HG02852 (cell line): ENCODE results near the gene RGS9.
A peak's percentile ranks its signal among the peaks of the same experiment; 100 is the strongest.
"Not testable (repeated sequence)": the region's sequence is repeated elsewhere in the genome, so short reads cannot be mapped to it uniquely, and the experiment has no call there.

ENCODE experiments used
- ATAC-seq: cut with Tn5 transposase; IDR thresholded peaks from one replicate; pipeline ENCODE4 v1.9.1; 2021; ENCODE audit warnings: mild to moderate bottlenecking, moderate library complexity; ENCODE audit not compliant: unreplicated experiment

The RGS9 gene

DNA sequence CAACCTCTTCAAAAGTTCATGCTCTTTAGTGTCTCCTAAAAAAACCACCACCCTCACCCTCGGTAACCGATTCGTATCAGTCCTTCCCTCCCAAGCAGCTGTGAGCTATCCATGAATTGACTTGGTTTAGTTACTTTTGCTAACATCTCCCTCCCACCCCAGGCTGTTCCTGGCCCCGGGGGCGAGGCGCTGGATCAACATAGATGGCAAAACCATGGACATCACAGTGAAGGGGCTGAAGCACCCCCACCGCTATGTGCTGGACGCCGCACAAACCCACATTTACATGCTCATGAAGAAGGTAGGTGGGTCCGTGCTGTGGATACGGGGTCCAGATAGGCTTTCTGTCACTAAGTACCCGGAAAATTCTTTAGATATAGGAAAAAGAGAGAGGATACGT lies 66.8 kb downstream of the RGS9 start:
- ATAC-seq: no peak

DNA sequence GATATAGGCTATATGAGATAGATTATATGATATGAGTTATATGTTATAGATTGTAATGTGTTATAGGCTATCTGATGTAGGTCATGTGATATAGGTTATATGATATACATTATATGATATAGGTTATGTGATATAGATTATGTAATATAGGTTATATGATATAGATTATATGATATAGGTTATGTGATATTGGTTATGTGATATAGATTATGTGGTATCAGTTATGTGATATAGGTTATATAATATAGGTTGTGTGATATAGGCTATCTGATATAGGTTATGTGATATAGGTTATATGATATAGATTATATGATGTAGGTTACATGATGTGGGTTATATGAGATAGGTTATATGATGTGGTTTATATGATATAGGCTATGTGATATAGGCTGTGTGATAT lies 68.5 kb downstream of the RGS9 start:
- ATAC-seq: no peak

DNA sequence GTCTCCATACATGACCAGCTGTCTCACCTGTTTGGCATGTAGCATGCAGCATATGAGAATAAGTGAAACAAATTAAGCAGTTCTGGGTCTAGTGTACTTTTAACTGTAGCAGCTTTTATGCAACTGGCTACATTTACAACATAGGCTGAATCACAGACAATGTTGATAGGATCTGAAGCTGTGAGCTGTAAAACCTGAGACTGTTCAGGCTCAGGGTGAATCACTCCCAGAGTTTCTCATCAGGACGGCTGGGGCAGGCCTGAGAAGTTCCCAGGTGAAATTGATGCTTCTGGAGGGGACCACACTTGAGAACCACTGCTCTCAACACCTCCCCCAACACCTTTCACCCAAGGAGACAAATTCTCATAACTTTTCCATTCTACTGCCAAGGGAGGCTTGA lies 70.3 kb downstream of the RGS9 start:
- ATAC-seq: not testable (repeated sequence)

DNA sequence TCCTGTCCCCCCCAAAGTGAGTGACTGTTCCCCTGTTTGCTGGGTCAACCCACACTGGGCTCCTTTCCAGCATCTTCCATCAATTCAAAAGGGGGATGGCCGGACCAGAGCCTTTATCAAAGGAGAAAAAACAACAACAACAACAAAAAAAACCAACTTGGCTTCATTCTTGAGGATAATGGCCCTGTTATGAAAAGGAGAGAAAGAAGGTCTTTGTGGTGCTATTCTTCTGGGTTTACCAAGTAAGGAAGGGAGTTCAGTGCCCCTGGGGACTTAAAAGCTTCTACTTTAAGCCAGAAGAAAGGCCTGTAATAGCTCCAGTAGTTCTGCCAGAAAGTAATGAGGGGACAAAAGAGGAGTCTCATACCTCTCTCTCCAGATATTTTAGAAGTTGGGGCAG lies 71.5 kb downstream of the RGS9 start:
- no peak for ATAC-seq

DNA sequence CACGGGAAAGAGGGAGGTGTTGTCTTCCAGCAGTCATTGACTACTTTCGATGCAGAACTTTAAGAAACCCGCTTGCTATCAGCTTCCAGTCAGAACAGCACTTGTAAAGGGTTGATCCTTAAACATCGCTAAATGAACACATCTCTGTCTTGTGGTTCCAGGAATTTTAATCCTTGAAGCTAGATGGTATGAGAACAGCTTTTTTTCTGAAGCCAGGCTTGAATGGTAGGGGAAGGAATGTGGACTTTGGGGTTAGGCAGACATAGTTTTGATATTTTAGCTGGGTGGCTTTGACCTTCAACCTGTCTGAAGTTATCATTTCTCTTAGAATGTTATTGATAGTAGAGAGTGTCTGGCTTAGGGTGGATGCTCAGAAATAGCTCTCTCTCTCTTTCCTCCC lies 81.1 kb downstream of the RGS9 start:
- ATAC-seq: no peak

DNA sequence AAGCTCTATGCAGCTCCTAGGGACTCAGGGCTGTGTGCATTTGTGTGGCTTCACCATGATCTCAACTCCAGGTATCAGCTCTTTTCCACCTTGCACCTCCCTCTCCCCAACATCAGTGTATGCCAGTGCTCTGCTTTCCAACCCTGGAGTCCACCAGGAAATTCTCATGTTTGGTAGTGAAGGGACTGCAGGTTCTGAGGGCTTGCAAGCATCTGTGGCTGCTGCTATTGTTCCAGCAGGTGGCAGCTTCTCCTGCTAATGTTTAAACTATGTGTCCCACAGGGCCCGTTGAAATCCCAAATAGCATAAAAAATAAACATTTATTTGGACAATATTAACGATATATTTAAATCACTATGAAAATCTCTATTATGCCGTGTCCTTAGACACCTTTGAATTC lies 82.0 kb downstream of the RGS9 start:
- no peak for ATAC-seq

DNA sequence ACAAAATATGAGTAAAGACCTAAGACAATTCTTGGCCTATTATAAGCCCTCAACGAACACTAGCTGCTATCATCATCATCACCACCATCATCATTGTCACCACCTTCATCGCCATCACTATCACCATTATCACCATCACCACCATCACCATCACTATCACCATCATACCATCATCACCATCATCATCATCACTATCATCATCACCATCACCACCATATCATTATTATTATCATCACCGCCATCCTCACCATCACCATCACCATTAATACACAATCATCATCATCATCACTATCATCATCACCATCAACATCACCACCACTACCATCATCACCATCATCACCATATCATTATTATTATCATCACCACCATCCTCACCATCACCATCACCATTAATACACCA lies 82.5 kb downstream of the RGS9 start:
- no peak for ATAC-seq

DNA sequence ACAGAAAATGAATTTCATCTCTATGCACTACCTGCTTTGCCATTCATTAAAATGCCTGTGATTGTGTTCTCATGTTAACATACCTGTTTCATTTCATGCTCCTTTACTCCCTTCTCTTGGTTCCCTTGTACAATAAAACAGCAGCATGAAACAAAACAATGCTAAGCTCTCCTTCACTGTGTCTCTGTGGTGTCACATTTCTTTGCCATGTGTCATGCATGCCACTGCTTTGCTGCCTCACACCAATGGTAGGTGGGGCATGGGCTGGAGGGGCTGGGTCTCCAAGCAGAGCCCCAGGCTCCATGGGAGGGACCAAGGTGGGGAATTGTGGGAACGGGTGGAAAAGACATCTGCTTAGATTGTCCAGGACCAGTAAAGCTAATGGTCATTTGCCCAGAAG lies 83.6 kb downstream of the RGS9 start:
- ATAC-seq: no peak

DNA sequence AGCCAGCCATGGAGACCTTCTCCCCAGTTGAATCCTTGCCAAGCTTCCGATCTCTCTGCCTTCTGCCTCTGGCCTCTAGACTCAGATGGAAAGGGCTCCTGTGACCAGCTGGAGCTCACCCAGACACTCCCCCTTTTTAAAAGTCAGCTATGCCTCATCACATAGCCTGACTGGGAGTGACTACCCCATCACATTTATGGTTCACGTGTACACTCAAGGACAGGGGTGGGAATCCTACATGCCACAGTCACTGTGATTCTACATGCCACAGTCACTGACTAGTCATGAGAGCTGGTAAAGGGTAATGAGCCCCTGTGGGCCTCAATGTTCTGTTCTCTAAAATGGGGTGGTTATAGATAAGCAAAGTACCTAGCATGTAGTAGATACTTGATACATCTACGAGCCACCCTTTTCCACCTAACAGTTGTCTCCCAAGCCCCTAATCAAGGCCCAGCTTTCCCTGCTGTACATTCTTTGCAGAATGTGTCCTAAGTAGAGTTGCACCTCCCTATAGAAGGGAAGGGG lies 85.1 kb downstream of the RGS9 start:
- no peak for ATAC-seq

DNA sequence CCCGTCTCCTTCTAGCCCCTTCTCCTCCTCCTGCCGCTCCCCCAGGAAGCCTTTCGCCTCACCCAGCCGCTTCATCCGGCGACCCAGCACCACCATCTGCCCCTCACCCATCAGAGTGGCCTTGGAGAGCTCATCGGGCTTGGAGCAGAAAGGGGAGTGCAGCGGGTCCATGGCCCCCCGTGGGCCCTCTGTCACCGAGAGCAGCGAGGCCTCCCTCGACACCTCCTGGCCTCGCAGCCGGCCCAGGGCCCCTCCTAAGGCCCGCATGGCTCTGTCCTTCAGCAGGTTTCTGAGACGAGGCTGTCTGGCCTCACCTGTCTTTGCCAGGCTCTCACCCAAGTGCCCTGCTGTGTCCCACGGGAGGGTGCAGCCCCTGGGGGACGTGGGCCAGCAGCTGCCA lies 87.9 kb downstream of the RGS9 start:
- ATAC-seq: no peak

DNA sequence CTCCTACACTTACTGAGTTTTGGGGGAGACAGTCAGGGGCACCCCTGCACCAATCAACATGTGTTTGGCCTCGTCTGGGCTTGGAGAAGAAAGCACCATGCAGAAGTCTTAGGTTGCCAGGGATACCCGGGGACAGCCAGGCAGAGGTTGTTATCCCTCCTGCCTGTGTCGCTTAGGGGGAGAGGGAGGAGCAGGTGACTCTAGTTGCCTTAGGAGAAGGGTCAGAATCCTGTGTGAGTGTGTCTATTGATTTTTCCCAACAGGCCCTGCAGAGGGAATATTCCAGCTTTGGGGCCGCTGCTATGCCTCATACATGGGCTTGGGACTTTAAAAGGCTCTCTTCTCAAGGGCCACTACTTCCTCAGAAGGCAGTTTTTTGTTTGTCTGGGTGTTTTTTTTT lies 89.1 kb downstream of the RGS9 start:
- ATAC-seq: no peak

DNA sequence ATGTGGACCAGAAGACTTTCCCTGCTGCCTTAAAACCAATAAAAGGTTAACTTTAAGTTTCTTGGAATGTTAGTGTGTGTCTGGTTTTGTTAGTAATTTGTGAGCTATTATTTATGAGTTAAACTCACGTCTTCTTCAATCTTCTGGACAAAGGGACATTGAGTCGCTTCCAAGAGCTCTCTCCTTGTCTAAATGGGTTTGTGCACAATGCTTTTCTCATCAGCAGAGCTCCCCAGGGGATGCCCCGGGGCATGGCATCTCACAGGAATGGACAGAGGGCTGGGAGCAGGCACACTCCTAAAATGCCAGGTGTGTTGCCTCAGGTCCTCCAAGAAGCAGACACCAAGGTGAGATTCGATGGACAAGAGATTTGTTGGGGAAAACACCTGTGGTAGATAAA lies 90.5 kb downstream of the RGS9 start:
- ATAC-seq: no peak

DNA sequence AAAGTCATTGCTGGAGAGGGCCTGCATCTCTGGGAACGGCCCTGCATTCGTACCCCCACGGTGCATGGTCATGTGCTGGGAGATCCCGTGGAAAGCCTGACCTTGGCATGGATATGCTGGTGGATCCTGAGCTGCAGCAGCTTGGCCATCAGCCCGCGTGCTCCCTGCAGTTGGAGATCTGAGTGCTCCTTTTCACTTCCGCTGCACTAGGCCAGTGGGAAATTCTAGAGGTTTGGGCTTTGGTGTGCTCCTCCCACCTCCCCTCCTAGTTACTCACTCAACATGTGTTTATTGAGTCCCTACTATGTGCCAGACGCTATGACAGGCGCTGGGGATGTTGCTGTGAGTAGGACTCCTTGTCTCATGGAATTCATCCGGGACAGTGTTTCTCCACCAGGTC lies 91.1 kb downstream of the RGS9 start:
- ATAC-seq: no peak

DNA sequence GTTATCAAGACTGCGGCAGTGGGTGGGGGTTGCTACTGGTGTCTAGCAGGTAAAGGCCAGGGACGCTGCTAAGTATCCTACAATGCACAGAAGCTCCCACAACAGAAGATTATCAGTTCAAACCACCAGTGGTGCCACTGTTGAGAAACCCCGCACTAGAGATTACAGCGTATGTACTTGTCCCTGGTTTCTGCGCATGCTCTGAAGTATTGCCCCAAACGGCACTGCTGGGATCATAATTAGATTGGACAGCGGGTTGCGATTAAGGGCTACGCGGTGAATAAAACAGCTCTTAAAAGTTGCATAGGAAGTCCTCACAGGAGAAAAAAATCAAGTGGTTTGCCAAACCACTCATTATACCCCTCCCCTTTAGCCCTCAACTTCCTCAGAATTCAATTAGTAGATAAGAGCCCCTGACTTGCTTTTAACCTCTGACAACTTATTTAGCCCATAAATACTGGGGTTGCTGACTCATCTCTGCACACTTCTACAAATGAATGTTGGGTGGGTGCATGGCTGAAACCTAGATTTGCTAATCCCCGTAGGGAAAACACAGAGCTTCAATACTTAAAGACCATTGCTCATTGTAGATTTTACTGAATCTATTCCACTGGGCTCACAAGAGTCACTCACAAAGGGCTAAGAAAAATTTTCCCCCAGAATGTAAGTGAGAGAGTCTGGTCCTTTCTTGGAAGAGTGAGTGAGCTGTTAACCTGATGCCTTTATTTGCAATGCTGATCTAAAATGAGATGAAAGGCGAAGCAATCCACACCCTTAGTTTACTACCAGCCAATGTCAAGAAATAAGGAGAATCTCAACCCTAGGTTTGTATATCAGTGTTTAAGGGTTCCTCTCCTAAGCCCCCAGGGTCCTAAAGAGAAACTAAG lies 91.8 kb downstream of the RGS9 start:
- no peak for ATAC-seq

DNA sequence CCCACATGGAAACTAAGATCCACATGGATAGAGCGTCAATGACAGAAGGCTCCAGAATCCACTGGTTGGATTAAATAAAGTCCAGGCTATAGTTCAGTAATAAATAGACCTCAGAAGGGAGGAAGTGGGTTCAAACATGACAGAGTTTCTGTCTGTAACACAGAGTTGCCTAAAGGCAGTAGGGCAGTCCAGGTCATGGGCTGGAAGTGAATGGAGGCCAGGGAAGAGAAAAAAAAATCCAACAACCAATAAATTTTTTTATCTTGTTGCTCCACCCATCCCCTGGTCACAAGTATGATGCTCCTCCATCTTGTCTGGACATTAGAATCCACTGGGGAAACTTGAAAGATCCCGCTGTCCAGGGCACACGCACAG lies 92.4 kb downstream of the RGS9 start:
- no peak for ATAC-seq

DNA sequence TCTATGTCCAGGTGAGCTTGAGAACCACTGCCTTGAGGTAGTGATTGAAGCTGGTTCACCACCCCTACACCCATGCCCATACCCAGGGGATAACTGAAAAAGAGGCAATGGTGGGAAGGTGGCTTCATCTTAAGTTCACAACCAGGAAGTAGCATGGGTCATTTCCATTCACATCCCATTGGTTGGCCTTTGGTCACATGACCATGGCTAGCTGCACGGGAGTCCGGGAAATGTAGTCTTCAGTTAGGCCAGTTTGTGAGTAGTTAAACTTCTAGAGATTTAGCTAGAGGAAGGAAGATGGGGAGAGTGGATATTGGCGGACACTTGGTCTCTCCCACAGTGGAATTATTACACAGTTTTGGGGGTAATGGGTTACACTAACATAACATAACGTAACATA lies 92.9 kb downstream of the RGS9 start:
- ATAC-seq: no peak

DNA sequence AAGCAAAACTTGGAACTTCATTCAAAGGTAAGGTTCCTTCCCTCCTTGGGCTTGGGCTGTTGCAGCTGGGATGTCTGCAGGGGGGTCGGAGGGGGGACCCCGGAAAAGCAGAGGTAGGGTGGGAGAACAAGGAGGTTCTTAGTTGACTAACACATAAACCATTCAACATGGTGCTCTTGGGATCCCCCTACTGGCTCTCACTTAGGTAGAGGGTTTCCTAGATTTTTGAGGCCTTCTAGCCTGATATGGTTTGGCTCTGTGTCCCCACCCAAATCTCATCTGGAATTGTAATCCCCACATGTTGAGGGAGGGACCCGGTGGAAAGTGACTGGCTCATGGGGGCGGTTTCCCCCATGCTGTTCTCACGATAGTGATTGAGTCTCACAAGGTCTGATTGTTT lies 93.9 kb downstream of the RGS9 start:
- ATAC-seq: no peak

DNA sequence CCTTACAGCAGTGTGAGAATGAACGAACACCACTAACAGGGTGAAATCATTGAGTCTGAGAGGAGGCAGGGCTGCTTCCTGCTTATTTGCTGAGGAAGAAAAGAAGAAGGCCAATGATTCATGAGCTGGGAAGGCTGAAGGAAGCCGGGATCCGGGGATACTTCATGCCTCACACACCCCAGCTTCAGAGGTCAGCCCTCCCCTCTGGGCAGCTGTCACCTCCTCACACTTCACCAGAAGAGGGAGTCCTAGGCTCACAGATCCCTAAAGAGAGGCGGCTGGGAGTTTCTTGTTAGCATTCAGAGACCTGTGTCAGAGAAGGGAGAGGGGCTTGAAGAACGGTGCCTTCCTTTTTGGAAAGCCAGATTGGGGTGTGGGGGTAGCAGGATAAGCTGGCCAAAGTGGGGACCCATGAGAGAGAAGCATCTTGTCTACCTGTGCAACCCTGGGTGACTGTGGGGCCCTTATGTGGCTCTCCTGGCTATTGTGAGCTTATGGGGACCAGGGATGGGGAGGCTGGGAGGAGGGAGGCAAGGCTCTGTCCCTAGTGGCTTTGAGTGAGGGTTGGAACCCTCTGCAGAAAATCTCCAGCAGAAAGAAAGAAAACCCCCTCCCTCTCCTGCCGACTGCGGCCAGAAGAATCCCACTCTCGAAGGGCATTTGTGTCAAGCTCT lies 94.6 kb downstream of the RGS9 start:
- ATAC-seq: peak; percentile 47

DNA sequence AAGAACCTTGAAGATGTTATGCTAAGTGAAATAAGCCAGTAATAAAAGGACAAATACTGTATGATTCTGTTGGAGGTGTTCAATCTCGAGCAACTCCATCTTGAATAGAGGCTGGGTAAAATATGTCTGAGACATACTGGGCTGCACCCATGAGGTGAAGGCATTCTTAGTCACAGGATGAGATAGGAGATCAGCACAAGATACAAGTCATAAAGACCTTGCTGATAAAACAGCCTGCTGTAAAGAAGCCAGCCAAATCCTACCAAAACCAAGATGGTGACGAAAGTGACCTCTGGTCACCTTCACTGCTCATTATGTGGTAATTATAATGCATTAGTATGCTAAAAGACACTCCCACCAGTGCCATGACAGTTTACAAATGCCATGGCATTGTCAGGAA lies 98.1 kb downstream of the RGS9 start:
- no peak for ATAC-seq

DNA sequence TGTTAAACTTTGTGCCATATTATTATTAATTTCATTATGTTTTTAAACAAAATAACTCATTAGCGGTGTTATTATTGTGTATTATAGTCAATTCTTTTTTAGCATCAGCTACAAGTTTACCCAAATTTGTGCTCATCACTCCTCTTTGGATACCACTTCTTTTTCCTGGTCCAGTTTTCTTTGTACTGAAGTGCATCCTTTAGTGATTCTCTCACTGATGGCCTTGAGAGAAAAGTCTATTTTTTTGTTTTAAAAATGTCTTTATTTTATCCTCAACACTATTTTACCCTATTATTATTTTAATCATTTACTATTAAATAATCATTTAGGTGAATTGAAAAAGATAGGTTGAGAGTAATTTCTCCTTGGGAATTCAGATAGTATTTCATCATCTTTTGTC lies 99.2 kb downstream of the RGS9 start:
- no peak for ATAC-seq

DNA sequence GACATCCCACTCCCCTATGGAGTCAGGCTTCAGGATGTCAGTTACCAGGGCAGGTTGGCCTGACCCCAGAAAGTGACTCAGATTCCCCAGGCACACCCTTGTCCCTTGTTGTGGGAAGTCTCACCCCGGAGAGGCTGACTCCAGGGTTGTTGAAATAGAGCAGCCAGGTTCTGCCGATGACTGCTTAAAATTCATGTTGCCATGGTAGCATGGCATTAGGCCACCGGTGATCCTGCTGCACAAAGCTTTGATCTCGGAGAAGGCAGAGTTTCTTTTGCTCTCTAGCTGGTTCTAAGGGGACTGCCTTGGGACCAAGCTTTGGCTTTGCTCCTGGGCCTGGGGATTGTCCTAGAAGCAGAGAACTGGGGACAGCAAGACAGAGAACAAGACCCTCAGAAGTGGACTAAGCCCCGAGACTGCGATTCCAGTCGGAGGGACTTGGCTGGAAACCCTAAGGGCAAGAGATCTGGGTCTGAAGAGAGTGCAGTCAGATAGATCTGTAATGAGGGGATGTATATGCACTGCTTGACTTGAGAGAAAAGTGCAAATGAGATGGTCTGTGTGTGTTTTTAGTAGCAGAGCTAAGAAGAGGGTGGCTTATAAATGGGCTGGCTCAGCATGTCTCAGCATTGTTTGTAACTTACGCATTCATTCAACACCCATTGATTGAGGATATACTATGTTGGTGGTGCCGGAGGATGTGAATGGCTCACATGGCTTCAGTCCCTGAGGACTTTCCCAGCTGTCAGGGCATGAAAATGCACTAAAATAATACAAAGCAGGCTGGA lies 106.9 kb downstream of the RGS9 start:
- ATAC-seq: no peak

DNA sequence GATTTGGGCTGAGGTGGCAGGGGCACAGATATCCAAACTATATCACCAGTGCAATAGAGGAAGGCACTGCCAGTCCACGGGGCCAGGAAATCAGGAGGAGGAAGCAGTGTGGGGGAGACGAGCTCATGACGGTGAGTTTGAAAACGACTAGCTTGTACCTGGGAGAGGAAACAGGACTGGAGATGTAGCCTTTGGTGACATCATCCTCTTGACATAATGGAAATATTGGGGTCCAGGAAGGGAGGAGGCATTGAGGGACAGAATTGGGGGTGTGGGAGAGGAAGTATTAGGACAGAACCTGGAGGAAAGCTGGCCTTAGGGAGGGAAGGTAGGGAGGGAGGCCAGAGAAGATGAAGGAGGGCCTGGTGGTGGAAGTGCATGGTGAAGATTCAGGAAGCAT lies 109.1 kb downstream of the RGS9 start:
- no peak for ATAC-seq
